CD4-positive, alpha-beta T cell treated with Interferon alpha-2 for 1 hour (primary cell): ENCODE data around the gene KRT9.
A peak's percentile ranks its signal among the peaks of the same experiment; 100 is the strongest.
"Not testable (repeated sequence)": the region's sequence is repeated elsewhere in the genome, so short reads cannot be mapped to it uniquely, and the experiment has no call there.

Source experiments
- DNase-seq, 2 donors: peaks; one replicate each; pipeline ENCODE4 v3.0.0-alpha.2; 2020 to 2022

Gene KRT9

DNA sequence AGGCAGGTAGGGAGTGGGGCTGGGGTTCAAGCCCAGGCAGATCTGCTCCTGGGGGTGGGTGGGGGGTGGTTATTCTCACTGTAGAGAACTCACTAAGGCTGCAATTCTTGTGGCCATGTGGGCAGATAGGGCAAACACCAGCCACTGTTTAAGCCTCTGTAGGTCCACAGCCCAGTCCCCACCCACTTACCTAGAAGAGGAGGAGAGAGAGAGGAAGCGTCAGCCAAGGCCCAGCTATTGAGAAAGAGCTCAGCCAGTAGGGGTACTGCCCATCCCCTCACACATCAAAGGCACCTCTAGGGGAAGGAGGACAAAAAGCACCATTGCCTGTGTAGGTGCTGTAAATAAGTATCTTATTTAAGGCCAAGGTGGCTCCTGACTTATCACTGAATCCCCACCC, 27.8 kb upstream of the KRT9 start:
- no peak for DNase-seq

DNA sequence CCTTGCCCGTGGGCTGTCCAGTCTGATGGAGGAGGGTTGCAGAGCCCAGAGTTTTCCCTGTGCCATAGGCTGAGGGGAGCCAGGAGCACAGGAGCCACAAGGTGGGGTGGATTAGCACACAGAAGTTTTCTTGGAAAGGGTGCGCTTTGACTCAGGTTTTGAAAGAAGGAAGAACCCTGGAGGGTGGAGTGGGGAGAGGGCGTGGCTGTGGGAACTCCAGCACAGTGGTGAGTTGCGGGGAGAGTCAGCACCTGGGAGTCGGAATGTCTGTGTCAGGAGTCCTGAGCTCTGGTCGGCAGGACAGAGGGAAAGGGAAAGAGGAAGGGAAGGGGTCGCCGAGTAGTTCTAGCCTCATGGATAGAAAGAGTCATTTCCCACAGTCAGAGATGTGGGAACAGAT, 23.7 kb upstream of the KRT9 start:
- DNase-seq: no peak

DNA sequence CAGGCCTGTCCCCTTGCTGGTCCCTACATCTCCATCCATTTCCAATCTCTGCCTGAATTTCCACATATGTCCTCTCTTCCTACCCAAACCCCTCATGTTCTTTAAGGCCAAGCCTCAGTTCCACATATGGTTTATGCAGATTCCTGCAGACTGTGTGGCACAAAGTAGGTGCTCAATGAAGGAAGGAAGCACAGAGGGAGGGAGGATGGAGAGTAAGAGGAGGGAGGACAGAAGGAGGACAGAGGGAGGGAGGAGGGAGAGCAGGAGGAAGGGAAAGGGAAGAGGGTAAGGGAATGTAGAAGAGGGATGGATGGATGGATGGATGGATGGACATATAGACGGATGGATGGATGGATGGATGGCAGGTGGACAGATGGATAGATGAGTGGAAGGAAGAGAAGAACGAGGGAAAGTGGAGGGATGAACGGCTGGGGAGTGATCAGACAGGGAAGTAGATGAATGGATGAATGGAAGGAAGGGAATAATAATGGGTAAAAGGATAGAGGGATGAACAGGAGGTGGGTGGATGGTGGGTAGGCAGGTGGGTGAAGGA, 22.6 kb upstream of the KRT9 start:
- no peak for DNase-seq

DNA sequence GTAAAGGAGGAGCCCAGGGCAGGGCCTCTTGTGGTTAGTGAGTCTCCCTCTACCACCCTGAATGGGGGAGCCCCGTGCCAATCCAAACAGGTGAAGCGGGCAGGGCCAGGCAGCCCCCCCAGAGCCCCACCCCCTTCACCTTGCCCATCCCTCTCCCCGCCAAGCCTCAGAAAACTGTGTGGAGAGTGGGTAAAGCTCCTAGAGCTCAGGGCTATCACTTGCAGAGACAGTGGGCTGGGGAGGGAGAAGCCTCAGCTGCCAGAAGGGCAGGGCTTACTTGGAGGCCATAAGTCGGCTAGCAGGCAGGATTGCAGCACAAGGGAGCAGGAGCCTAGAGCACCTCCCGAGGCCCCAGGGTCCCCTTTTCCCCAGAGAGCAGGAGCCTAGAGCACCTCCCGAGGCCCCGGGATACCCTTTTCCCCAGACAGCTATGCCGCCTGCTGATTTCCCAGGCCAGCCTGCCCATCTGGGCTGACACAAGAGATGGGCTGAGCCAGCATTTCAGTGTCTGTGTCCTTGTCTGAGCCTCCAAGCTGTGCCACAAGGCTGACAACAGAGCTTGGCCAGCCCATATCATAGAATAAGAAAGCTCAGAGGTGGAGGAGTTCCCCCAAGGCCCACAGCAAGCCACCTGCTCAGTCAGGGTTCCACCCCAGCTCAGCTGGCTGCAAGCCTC, 21.6 kb upstream of the KRT9 start:
- no peak for DNase-seq

DNA sequence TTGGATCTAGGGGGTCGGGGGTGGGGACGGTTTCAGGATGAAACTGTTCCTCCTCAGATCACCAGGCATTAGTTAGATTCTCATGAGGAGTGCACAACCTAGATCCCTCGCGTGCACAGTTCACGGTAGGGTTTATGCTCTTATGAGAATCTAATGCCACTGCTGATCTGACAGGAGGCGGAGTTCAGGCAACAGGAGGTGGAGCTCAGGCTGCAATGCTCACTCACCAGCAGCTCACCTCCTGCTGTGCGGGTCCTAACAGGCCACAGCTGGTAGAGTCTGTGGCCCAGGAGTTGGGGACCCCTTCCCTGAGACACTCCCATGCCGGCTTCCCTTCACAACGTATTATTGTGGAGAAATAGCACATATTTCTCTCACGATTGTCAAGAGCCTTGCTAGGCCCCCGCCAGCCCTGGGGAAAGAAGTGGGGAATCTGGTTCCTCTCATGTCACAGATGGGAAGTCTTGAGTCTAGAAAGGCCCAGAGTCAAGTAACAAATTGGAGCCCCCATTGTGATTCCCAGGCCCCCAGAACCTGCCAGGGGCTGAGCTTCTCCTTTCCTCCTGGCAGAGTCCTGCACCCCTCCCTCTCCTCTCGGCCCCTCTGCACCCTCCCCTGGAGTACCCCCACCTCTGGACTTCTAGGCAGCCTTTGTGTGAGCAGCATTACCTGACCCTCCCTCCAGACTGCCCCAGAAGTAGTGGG, 20.9 kb upstream of the KRT9 start:
- DNase-seq: no peak

DNA sequence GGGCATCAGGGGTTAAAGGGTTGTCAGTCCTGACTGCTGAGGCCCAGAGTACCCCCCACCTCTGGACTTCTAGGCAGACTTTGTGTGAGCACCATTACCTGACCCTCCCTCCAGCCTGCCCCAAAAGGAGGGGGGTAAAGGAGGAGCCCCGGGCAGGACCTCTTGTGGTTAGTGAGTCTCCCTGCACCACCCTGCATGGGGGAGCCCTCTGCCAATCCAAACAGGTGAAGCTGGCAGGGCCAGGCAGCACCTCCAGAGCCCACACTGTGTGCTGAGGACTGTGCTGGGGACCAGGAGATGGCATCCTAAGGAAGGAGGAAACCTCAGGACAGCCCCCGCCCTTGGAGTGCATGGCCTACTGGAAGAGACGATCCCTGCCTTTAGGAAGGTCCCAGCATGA, 17.4 kb upstream of the KRT9 start:
- no peak for DNase-seq

GRCh38 chr17:41588126-41588810, 16.4 kb upstream of the KRT9 start:
- DNase-seq: no peak

- DNase-seq: no peak
Observed at GRCh38 chr17:41586863-41587495, 15.1 kb upstream of the KRT9 start, which contains the start of gene KRT14. TSS of gene KRT14 (minus strand) at chr17:41586895. CDS start at chr17:41586834, 61 bp downstream.

DNA sequence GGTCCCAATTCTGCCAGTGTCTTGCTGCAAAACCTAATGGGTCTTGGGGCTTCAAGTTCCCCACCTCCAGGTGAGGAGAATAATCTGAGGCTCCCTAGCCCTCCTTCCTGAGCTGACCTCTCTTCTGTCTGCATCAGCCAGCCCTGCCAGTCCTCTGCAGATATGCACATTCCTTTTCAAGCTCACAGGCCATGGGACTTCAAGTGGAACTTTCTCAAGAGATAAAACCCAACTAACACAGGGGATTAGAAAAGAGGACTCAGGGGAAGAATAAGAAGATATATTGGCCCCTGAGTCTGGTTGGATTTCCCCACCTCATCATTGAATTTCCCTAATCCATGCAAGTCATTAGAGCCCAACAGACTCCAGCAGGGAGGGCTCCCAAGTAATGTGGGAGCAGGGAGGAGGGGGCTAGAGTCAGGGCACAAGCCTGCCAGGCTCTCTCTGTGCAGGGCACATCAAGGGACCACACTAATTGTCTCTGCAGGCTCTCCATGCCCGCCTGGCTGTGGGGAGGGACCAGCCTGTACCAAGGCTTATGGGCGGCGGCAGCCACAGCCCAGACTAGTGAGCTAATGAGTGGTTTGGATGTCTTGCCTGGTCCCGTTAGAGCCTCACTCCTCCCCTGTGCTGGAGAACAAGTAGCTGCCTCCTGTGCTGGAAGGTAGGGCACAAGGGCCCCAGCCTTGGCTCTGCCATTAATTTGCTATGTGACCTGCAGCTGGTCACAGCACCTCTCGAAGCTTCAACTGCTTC, 13.6 kb upstream of the KRT9 start:
- no peak for DNase-seq

DNA sequence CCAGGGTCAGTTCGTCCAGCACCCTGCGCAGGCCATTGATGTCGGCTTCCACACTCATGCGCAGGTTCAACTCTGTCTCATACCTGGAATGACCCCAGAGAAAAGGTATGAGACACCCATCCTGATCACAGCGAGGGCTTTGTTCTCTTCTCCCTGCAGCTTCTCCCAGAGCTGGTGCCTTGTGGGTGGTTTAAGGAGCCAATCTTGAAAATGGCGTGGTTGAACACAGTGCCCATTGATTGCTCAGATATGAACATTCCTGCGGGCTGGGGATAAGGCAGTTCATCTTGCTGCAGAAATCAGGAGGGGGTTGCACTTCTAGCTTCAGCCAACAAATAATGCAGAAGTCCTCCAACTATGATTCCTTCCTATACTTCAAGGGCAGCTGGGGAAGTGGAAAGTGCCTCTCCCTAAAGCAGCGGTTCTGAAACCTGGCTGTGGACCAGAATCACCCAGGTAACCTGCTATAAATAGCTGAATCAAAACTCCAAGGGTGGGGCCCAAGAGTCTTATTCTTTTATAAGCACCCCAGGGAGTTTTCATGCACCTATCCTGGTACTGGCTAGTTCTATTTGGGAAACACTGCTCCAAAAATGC, 12.6 kb upstream of the KRT9 start:
- not testable (repeated sequence) for DNase-seq

GRCh38 chr17:41583137-41584127, 11.6 kb upstream of the KRT9 start:
- DNase-seq: no peak

- not testable (repeated sequence) for DNase-seq
Observed at GRCh38 chr17:41582061-41582968, 10.5 kb upstream of the KRT9 start.

DNA sequence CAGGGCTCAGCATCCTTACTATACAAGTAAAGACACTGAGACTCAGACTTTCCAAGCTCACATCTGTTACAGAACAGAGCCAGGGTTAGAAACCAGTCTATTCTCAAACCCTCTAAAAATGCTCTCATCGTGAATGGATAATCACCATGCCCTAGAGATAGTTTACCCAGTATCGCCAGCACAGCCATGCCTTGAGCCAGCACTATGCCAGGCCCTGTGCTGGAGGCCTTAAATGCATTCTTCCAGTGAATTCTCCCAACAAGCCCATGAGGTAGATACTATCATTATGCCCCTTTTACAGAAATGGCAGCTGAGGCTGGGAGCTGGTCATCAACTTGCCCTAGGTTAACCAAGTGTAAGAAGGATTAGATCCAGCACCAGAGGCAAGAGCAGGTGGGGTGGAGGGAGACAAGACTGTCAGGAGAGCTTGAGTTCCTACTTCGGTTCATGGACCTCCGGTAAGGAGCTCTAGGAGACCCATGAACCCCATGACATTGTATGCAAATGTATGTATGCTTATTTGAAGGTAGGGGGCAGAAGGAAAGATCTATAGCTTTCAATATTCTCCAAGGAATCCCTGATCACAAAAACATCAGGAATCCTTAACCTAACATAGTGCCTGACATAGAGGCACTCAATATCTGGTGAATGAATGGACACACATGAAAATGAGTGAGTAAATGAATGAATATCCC, 9.7 kb upstream of the KRT9 start:
- no peak for DNase-seq

GRCh38 chr17:41580687-41581365, 9.0 kb upstream of the KRT9 start:
- DNase-seq: no peak

DNA sequence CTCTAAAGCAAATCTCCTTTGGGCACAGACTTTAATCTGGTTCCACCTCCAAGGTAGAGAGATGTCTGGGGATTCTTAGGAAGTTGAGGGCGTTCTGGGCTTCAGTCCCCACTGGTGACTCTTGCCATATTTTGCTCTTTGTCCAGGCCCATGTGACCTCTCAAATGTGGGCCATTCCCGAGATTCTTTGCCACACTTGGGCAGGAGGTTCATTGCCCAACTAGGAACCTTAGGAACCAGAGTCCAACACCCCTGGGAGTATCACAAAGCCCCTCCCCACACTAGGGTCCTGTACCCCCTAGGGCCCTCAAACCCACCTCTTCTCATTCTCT, 8.4 kb upstream of the KRT9 start:
- DNase-seq: no peak

DNA sequence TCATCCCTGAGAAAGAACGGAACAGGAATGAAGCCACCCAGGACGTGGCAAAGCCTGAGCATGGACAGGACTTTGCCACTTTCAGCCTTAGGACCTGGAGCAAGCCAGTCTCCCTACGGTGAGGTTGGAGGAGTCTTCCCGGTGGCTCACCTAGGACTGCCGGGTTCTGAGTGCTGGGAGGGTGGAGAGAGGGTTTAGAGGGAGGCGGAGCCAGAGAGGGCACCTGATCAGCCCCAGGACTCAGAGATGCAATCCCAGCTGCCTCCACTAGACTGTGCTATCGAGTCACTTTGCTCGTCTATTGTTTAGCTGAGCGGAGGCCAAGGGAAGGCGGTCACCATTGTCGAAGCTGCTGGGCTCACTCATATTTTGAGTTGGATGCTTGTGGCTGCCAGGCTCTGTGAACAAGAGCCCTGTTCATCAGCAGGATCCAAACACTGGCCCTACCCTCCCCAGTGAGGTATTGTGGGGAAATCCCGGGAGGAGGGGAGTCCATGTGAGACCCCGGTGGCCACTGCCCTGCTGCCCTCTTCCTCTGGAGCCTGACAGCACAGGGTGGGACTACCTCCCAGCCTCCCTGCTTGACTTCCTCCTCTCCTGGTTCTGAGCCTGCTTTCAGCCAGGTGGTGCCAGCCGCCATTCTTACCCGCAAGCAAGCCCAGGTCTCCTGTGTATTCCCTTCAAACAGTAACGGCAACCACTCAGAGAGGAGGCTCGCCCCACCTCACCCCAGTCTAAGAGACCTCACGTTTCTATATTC, 7.8 kb upstream of the KRT9 start:
- DNase-seq: peak; percentile 54 to 65

- DNase-seq: no peak
Observed at GRCh38 chr17:41578971-41579370, 7.1 kb upstream of the KRT9 start.

- DNase-seq: no peak
Observed at GRCh38 chr17:41578538-41578937, 6.7 kb upstream of the KRT9 start.
